ENCODE measurements around the gene TAGLN2.
"Not testable (repeated sequence)": the region's sequence is repeated elsewhere in the genome, so short reads cannot be mapped to it uniquely, and the experiment has no call there.

TAGLN2 gene

DNA sequence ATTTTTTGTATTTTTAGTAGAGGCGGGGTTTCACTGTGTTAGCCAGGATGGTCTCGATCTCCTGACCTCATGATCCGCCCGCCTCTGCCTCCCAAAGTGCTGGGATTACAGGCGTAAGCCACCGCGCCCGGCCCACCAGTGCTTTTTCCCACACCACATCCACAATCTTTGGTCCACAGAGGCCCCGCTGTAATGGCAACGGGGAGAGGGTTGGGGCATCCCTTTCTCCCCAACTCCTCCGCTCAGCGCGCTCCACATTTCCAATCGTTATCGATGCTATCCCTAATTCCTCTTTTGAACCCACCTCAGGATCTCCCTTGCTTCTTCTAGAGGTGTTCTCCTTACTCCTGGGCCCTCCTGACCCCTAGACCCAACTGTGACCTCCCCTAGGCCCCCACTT is 25.7 kb downstream of the TAGLN2 start:
- not testable (repeated sequence) for DNase-seq

DNA sequence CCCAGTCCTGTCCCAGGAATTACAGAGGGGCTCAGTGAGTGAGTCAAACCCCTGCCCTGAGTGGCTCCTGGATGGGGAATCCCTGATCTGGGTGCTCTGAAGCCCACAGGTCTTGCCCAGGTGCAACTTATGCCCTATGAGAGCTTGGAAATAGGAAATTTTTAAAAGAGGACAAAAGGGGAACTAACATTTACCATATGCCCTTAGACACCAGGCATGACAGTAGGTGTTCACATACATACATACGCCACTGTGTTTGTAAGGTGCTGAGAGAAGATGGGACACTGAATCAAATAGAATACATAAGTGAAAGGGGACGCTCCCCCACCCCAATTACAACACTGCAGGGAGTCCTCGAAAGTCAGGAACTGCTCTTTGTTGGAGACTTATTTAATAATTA is 26.8 kb downstream of the TAGLN2 start:
- DNase-seq = no peak

DNA sequence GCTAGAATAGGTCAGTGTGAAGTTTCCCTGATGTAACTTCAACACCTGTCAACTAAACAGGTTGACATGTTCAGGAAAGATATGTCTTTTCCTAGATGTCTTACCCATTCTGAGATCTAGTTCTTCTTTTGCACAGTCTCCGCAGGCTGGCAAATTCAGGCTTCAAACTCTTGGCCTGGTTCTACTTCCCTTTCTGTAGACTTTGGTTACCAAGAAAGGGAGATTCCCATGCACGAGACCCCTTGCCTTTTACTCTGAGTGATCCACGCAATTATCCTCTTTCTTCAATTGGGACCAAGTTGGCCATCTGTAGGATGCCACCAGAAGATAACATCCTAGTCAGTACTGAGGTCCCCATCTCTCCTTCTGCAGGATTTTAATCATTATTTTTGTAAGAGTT is 27.3 kb downstream of the TAGLN2 start:
- DNase-seq = no peak

DNA sequence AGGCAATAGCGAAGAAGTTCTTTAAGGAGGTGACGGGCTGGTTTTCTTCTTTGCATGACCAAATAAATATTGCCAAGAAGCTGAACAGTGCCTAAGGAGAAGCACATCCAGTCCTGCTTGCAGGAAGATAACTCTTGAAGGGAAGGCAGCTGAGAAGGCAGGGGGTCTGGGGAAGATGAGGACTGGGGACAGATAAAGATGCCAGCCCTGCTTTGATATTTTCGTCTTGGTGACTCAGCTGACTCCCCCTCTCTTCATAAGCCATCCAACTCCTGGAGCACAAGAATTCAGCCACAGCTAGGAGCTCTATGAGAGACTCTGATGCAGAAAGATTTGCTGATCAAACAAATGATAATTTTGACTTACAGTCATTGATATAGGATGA is 28.8 kb downstream of the TAGLN2 start:
- no peak for DNase-seq

DNA sequence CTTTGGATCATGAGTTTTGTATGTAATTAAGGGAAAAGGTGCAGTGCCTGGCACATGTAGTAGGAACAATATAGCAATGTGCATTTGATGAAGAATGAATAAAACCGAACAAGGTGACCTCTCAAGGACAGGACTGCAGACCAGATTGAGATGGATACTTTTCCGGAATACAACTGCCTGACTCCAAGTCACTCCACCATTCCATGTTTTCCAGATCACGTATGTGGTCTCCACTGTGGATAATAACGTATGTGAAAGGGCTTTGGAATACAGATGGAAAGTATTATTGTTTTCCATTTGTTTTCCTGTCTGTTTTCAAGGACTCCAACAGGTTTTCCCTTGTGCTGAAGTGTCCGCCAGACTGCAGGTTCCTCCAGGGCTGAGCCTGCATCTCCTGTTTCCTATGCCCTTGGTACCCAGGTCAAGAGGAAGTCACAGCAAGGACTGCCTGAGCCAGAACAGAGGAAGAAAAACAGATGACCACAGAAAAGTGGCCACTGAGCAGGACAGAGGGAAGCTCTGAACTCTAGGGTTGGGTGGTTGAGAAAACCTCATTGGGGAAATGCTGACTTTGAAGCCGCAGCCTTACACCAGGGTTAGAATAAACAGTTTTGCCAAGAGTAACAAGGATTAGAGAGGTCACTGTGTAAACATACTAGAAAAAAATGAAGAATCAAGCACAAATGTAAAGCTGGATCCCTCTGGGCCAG is 29.3 kb downstream of the TAGLN2 start:
- DNase-seq = no peak

DNA sequence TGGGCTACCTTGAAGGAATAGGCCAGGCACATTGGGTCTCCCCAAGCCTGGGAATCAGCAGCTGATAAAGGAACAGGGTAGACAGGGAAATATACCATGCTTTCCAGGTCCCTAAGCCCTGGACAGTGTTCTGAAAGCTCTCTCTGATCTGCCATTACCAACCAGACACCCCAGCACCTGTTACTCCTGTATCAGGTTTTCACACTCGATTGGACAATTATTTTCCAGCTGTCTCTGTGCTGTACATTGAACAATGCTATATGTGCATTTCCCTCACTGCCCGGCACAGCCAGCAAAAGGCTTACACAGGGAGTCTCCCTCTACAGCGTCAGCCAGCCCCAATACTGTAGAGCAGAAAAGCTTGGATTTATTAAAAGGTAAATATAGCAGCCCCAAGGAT is 30.0 kb downstream of the TAGLN2 start:
- no peak for DNase-seq

DNA sequence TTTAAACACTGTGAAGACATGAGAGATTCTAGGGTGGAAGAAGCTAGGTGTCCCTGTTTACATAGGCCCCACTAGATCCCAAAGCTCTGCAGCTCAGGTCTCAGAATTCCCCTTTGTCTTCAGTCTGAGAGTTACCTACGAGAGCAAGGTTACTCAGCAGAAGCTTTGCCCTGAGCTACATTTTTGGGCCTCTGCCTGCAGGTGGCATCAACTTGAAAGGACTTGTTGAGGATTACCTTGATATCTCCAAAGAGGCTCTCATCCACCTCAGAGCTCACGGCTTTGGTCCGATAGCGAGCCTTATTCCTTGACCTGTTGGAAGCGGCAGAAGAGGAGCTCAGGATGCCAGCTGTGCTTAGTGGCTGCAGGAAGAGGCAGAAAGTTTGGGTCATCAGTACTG is 32.4 kb downstream of the TAGLN2 start:
- DNase-seq = no peak

DNA sequence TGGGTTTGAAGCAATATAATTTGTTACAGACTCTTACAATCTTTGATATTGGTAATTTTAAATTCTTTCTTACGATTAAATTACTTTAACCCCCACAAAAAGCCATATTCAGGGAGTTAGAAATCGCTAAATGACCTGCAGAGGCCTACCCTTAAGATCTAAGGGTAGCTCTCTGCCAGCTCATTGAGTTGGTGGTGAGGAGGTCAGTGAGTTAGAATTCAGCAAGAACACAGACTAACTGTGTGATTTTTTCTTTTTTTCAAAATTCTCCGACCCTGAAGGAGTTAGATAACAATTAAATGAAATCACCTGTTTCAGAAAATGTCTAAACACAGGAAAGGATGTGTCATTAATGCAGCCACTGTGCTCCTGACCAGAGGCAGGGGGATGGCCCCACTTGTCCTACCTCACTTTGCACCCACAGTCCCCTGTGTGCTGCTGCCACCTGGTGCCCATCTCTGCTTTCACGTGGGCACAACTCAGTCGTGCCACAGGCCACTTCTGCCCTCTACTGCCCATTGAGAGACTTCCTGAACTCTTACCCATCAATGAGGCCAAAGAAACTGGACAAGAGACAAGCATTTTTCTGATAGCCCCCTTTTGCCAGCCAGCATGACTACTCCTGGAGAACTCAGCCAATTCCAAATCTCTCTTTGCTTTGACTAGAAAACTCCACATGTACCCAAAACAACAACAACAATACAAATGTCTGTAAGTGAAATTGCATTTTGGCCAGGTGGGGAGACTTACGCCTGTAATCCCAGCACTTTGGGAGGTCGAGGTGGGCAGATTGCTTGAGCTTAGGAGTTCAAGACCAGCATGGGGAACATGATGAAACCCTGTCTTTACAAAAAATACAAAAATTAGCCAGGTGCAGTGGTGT is 33.8 kb downstream of the TAGLN2 start:
- peak; percentile 89 for DNase-seq

DNA sequence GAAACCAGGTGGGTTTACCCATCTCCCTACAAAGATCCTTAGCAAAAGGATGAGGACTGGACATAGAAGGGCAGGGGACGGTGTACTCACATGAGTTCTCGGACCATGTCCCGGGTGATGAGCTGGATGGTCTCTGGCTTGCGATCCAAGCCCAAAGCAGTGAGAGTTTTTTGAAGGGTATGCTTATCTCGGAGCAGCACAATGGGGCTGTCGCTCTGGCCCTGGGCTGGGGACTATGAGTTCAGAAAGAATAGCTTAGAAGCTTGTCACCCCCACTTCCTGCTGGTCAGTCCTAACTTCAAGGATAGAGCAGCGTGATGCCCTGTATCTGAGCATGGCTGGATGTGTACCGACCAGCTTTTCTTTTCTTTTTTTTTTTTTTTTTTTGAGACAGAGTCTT is 34.9 kb downstream of the TAGLN2 start:
- DNase-seq = no peak

DNA sequence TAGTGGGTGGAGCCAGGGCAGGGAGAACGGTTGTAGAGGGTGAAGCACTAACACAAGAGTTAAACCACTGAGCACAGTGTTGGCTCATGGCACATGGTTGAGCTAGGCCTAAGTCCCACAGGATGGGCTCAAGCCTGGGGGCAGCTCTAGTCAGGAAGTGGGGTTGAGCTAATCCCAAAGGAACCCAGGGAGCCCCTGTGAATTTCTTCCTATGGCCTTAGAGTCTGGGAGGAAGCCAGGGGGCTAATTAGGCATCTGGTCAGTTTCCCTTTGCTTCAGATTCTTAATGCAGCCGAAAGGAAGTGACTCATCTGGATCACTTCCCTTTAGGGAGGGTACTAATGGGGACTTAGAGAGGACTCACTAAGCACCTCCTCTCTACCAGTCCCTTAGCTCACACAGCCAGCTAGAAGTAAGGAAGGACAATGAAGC is 35.5 kb downstream of the TAGLN2 start:
- DNase-seq = peak; percentile 92

DNA sequence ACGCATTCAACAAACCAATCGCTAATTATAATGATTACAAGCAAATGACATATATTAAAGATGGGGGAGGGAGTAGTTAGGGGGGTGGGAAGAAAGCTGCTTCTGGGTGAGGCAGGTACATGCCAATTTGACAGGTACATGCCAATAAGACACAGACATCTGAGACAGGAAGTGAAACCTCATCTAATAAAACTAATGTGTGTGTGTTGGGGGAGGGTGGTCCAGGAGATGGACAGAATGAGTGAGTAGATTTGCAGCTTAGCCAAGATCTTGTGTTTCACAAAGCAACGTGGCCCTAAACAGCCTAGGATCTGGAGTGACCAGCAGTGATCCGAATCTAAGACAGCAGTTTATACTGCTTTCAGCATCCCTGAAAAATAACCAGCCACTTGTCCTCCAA is 36.1 kb downstream of the TAGLN2 start:
- no peak for DNase-seq

DNA sequence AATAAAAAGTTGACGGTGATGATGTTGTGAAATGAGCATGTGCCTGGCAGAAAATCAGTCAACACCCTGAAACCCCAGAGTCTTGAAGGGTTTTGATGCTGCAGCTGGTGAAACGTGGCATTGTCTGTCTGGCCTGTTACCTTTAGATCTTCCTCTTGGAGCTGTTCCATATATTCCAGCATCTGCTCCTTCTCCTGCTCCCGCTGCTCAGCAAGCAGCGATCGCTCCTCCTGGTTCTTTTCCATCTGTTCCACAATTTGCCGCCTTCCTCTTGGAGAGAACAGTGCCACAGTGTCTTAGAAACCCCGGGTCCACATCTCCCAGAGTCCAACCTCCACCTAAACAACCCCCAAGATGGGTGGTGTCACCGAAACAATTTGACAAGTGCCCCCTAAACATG is 41.0 kb downstream of the TAGLN2 start:
- DNase-seq = no peak

DNA sequence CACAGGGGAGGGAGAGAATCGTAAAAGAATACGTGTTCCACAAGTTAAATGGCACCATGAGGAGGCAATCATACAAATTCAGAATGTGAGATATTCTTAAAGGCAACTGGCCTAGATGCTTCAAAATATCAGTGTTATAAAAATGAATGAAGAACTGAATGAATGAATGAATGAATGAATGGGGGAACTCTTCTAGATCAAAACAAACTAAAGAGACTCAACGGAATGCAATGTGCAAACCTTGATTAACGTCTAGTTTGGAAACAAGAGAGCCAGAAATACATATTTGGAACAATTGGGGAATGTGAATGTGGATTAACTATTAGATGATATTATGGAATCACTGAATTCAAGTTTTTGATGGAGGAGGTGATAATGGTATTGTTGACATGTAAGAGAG is 42.2 kb downstream of the TAGLN2 start:
- no peak for DNase-seq

DNA sequence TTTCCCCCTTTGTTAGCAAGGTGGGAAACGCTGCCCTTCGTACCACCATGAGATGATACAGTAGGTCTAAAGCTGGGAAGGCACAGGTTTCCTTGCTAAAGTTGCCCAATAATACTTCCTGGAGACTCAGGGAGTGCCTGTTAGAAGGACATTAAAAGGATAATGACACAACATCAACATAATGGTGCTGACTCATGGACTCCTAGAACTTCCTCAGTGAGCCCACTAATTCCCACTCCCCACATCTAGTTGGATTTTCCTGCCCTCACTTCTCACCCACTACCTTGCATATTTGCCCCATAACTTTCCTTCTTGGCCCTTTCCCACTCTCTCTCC is 42.8 kb downstream of the TAGLN2 start:
- no peak for DNase-seq

DNA sequence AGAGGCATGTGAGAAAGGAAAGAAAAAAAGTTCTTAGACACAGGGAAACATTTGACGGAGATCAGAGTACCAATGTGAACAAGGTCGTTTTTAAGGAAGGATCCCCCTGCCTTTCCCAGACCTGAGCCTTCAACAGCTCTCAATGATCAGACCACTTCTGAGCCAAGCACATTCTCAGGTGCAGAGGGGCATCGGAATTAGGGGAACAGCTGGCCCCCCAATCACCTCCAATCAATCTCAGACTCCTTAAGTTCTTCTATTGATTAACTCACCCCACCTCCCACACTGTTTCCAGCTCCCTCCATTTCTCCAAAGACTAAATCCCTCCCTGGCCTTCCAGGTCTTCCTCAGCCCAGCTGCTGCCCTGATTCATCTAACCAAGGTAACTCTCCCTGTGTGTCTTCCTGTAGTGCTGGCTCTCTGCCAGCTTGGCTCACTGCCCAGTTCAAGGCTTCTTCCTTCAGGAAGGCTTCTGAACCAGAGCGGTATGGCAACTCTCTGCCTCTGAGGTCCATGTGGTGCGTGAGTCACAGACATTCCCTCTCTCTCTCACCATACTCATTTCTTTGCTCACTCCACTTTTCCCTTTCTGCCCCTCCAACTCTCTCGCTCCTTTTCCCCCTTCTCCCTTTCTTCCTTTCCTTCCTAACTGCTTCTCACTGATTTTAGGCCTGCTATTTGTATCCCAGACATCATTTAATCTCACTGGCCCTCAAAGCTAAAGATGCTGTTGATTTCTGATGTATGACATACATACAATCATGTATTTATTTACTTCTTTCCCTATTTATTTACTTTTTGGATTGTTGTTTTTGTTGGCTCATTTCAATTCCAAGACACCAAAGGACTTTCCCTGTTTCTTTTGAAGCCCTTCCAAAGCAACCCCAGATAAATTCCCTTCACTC is 43.4 kb downstream of the TAGLN2 start:
- DNase-seq = peak; percentile 94

DNA sequence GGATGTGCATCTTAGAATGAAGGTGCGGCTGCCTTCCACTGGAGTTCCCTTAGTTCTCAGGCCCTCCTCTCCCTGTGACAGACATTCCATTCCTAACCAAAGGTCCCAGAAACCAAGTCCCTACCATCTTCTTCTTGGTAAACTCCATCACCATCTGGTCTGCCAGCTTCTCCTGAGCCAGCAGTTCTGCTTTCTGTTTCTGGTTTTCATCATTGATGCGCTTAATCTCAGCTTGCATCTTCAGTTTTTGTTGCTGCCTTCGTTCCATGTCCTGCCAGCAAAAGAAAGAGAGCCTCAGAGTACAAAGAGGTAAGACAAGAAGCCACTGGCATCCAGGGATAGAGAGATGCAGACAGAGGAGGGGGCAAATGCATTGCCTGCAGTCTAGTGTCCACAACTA is 44.9 kb downstream of the TAGLN2 start:
- DNase-seq = no peak

DNA sequence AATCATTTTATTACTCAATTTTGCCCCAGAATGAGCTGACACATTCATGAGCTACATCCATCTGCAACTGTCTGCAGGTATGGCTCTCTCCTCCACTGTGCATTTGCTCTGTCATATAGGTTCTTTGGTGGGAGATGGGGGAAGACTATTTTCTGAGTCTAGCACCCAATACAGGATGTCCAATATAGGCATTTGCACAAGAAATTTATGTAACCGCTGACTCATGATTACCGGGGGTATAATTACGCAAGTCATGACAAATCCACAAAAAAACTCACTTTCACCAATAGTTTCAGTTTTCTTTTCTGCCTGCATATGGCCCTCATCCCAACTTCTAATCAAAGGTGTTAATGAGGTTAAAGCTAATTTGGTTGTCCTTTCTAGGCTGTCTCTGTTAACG is 45.3 kb downstream of the TAGLN2 start:
- peak; percentile 69 for DNase-seq

DNA sequence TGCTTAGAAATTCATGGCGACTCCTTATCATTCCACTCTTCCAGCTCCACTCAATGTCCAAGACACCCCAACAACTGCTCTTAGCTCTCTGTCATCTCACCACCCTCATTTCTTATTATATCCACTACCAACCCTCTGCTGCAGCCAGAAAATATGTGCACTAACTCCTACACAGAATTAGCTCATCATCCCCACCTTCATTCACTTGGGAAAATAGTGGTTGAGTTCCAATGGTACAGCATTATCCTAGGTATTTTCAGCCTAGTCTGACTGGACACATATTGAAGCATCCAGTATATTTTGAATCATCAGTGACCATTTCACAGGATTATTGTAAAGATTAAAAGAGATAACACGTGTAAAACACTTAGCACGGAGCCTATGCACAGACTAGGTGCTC is 46.2 kb downstream of the TAGLN2 start:
- DNase-seq = no peak

DNA sequence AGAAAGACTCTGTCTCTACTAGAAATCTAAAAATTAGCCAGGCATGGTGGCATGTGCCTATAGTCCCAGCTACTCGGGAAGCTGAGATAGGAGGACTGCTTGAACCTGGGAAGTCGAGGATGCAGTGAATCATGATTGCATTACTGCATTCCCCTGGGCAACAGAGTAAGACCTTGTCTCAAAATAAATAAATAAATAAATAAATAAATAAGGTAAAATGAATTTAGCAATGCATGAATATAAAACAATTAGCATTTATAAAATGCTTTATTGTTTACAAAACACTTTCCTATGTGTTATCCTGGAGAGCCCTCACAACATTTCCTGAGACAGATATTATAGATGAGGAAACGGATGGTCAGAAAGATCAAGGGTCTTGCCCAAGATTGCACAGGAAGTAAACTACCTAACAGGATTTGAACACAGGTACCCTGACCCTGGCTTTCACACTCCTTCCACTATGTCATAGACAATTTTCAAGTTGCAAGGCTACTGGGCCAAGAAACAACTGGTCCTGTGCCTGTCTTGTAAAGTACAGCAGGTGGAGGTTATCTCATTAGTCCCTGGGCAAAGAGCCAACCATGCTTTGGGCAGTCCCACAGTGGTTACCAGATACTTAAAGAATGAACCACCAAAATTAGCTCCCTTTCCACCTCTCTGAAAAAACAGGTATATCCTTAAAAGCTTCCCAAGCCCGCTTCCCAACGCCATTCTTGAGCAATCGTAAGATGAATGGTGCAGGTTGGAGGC is 47.4 kb downstream of the TAGLN2 start:
- no peak for DNase-seq

DNA sequence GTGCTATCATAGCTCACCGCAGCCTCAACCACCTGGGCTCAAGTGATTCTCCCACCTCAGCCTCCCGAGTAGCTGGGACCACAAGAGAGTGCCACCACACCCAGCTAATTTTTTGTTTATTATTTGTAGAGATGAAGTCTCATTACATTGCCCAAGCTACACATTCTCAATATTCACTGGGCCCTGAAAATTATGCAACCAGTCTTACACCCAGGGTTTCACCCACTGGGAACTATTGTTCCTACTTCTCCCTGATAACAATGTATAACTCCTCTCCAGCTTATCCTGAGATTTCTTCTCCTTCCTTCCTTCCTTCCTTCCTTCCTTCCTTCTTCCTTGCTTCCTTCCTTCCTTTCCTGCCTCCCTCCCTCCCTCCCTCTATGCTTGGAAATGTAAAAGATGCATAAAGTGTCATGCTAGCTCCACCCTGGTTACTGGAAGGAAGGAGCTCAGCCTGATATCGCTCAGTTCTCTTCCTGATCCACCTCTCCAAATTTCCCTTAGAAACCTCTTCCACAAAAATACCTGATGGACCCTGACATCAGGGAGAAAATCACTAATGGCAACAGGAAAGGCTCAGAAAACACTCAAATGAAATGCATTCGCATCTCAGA is 51.7 kb downstream of the TAGLN2 start:
- no peak for DNase-seq

DNA sequence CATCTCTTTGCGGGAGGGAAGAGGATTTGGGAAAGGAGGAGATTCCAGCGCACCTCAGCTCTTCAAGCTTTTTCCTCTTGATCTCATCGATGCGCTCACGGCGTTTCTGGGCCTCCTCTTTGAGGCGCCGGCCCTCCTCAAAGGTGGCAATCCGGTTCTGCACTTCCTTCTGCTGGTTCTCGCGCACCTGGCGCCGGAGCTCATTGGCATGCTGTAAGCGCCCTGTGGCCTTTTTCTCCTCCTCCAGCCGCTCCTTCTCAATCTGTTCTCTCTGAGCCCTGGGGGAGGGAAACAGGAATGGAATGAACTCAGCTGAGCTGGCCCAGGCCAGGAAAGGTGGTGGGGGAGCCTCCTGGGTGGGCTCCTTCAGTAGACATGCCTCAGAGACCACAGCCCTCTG is 52.4 kb downstream of the TAGLN2 start:
- DNase-seq = no peak

DNA sequence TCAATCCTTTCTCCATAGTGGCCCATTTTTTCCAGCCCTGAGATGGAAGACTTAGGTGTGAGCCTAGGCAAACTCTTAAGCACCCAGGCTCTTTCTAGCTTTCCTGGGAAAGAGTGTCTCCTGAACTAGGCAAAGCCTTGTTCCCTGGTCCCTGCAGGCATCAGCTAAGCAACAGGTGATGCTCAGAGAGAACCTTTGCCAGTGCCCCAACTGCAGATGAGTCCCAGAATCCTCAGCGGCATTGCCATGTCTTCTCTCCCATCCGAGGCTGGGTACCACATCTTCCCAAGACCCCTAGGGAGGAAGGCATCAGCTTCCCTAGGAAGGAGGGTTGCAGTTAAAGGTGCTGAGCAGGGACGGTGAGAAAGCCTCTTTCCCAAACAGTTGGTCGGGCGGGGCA is 54.6 kb downstream of the TAGLN2 start:
- DNase-seq = no peak
